Loucy (cell line): Measurements from ENCODE around the gene FABP7.

Experiments used
- CTCF ChIP-seq: fragments of 200-600 bp; sonication (generic); conservative IDR thresholded peaks from 2 replicates; pipeline ENCODE4 v1.5.1; 2014; ENCODE audit warnings: mild to moderate bottlenecking, antibody characterized with exemption, low read length
- EZH2phosphoT487 ChIP-seq: fragments of 200-600 bp; IDR thresholded peaks from 2 replicates; pipeline ENCODE4 v1.6.1; 2018; ENCODE audit warnings: antibody characterized with exemption, mild to moderate bottlenecking, moderate library complexity, borderline replicate concordance

- TF ChIP-seq CTCF, result no peak
- no peak for TF ChIP-seq EZH2phosphoT487
Observed at GRCh38 chr6:122770835-122771601, 8.5 kb upstream of the FABP7 start.
